Right cardiac atrium (tissue), 5 donors: ENCODE measurements around the gene WIZ. TPM values are rescaled to one million over a fixed set of nuclear protein-coding genes. Genes with fewer than 3 reads are reported as not detected.
"Not testable (repeated sequence)": the region's sequence is repeated elsewhere in the genome, so short reads cannot be mapped to it uniquely, and the experiment has no call there.

ENCODE experiments used
- ATAC-seq, 2 donors: fragments of 200-7000 bp; cut with Tn5 transposase; one replicate each; pipeline versions ENCODE4 v1.8.0 to v1.9.1; 2020; ENCODE audit warnings: moderate library complexity in 2 of 2, mild to moderate bottlenecking in 1 of 2
- DNase-seq, 3 donors: peaks; one replicate each; pipeline ENCODE4 v3.0.0-alpha.2; 2020
- H3K27ac ChIP-seq: one replicate; pipeline ENCODE4 v1.5.1; 2013; ENCODE audit warnings: mild to moderate bottlenecking, low read length, control low read depth, moderate library complexity
- H3K27me3 ChIP-seq: one replicate; pipeline ENCODE4 v1.6.1; 2013; ENCODE audit not compliant: control insufficient read depth, insufficient read depth
- H3K4me1 ChIP-seq: one replicate; pipeline ENCODE4 v1.6.1; 2013; ENCODE audit warnings: low read length; ENCODE audit not compliant: control insufficient read depth, insufficient read depth
- H3K4me3 ChIP-seq: one replicate; pipeline ENCODE4 v1.5.1; 2013; ENCODE audit warnings: low read length, control low read depth
- H3K9me3 ChIP-seq: one replicate; pipeline ENCODE4 v1.6.1; 2013; ENCODE audit warnings: low read length; ENCODE audit not compliant: control insufficient read depth
- WGBS: extraction: QIAGEN DNeasy Blood & Tissue Kit; methylation state at CpG from one replicate; pipeline ENCODE4 v1.1.7; 2013; 5-methylcytosine and 5-hydroxymethylcytosine counted together
- intact Hi-C, 4 donors: fragments of 100-400 bp; cut with DNase I; formaldehyde crosslinking; loops; one replicate each; pipeline versions ENCODE4 v1.11.0 to v1.14.0; 2022 to 2023
- long read RNA-seq, 4 donors: library from polyadenylated mRNA; unstranded; transcript quantifications; one replicate each; pipeline ENCODE4 v2.0.0, GENCODE V29; 2020 to 2021
- polyA plus RNA-seq: library from polyadenylated mRNA; stranded (reverse); fragments of 200-250 nt; gene quantifications from one replicate; pipeline ENCODE4 v1.2.3, GENCODE V29; 2013
- total RNA-seq, 4 donors: library from RNA; stranded (reverse); fragmentation: NEBNext Ultra II Directional; extraction: Animal tissue kit (Norgen Biotek cat#: 25700); gene quantifications; one replicate each; pipeline ENCODE4 v1.2.1, GENCODE V29; 2021
- donor health status: healthy with polysubstance abuse.
- donor health status: DM: no; HTN: yes; CAD: no.
- donor health status: DM: no; HTN: no; CAD: no.
- donor health status: DM: no; HTN: yes; CAD: no; lungs with severe emphysema.
- donor health status: DM: yes; HTN: yes; CAD: no.

WIZ gene, protein sequence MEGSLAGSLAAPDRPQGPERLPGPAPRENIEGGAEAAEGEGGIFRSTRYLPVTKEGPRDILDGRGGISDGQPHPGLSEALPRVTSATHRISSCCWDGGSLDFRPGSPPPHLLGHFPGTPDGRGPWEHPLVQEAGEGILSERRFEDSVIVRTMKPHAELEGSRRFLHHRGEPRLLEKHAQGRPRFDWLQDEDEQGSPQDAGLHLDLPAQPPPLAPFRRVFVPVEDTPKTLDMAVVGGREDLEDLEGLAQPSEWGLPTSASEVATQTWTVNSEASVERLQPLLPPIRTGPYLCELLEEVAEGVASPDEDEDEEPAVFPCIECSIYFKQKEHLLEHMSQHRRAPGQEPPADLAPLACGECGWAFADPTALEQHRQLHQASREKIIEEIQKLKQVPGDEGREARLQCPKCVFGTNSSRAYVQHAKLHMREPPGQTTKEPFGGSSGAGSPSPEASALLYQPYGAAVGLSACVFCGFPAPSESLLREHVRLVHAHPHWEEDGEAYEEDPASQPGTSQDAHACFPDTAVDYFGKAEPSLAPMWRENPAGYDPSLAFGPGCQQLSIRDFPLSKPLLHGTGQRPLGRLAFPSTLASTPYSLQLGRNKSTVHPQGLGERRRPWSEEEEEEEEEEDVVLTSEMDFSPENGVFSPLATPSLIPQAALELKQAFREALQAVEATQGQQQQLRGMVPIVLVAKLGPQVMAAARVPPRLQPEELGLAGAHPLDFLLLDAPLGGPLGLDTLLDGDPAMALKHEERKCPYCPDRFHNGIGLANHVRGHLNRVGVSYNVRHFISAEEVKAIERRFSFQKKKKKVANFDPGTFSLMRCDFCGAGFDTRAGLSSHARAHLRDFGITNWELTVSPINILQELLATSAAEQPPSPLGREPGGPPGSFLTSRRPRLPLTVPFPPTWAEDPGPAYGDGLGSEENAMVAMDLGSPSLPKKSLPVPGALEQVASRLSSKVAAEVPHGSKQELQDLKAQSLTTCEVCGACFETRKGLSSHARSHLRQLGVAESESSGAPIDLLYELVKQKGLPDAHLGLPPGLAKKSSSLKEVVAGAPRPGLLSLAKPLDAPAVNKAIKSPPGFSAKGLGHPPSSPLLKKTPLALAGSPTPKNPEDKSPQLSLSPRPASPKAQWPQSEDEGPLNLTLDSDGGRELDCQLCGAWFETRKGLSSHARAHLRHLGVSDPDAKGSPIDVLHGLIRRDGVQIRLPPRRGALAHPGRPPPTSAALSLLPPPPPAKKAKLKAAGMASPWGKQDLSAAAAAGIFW (N-terminal part only)
- total RNA-seq (10 to 100 TPM; 28.9 to 36.5 (median 33.3) TPM), polyA plus RNA-seq (28.0 TPM)
- long read RNA-seq, donor 1, partial matches to known transcripts: 67 of 81 reads
- long read RNA-seq, donor 1, other reads (novel, unspliced or antisense): 12 of 81 reads
- long read RNA-seq, donor 2, partial matches to known transcripts: 34 of 40 reads
- long read RNA-seq, donor 2, other reads (novel, unspliced or antisense): 6 of 40 reads
- long read RNA-seq, donor 3, partial matches to known transcripts: 17 of 17 reads
- long read RNA-seq, donor 3, other reads (novel, unspliced or antisense): 0 of 17 reads
- long read RNA-seq, donor 4, full-length matches to known transcripts: 6 of 41 reads
- long read RNA-seq, donor 4, partial matches to known transcripts: 24 of 41 reads
- long read RNA-seq, donor 4, other reads (novel, unspliced or antisense): 11 of 41 reads

DNA sequence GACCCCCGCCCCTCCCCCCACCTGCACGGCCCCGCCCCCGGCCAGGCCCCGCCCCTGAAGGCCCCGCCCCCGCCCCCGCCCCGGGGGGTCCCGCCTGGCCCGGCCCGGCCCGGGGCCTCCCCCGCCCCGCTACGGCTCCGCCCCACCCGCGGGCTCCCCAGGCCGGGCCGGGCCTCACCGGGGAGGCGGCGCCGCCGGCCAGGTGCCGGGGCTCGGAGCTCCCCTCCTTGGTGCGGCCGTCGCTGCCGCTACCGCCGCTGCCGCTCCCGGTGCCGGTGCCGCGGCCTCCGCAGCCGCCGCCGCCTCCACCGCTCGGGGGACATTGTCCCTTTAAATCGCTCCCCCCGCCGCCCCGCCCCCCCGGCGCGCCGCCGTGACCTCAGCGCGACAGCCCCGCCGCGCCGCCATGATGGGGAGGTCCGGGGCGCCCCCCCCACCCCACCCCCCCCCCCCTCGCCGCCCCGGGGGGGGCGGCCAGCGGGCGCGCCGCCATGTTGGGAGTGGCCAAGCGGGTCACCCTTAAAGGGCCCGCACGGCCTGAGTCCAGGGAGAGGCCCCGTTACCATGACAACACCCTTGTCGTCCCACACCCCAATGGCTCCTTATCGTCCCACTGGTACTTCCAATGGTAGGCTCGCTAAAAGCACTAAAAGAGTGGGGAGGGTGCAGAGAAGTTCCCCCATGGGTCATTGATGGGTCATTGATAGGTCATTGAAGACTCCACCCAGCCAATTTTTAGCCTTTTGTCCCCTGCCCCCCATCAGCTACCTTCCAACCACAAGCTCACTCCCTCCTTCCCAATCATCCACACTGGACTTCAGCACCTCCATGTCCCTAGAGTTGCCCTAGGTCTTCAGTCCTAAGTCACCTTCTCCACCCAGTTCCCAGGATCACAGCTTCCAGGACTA lies at the start of gene WIZ:
WIZ (minus strand) TSS at position 337 of the 908 bp plus-strand sequence. CDS start 1,649 bp downstream, outside the sequence.
- Histone ChIP-seq H3K4me1 (peaks cover 4% of the 10 kb centered on the region), H3K27me3 (no peaks in the 10 kb centered on the region), H3K9me3 (no peaks in the 10 kb centered on the region), H3K4me3 (peak within 1 kb of the TSS; percentile 84), H3K27ac (peak within 1 kb of the TSS; percentile 90)
- intact Hi-C loops: loop anchor here in 1 of 4 donors (10.0 kb wide), 1 partner anchor 105 kb away; no protein-coding TSS in a partner anchor
- ATAC-seq (peak; percentile 5 to 13), DNase-seq (peak; percentile 89 to 97 (median 96))
- WGBS: 2% methylated on average over 69 of the region's 77 CpGs

GRCh38 chr19:15498910-15499309 lies 49.2 kb upstream of the WIZ start:
- Histone ChIP-seq H3K4me3 (no peak overlapping the region), H3K27me3 (no peaks in the 10 kb centered on the region), H3K27ac (no peak overlapping the region), H3K4me1 (no peaks in the 10 kb centered on the region), H3K9me3 (no peaks in the 10 kb centered on the region)
- 54% methylated on average over 6 of the region's 6 CpGs for WGBS
- intact Hi-C loops: no loop called here
- no peak for DNase-seq
- ATAC-seq: no peak

DNA sequence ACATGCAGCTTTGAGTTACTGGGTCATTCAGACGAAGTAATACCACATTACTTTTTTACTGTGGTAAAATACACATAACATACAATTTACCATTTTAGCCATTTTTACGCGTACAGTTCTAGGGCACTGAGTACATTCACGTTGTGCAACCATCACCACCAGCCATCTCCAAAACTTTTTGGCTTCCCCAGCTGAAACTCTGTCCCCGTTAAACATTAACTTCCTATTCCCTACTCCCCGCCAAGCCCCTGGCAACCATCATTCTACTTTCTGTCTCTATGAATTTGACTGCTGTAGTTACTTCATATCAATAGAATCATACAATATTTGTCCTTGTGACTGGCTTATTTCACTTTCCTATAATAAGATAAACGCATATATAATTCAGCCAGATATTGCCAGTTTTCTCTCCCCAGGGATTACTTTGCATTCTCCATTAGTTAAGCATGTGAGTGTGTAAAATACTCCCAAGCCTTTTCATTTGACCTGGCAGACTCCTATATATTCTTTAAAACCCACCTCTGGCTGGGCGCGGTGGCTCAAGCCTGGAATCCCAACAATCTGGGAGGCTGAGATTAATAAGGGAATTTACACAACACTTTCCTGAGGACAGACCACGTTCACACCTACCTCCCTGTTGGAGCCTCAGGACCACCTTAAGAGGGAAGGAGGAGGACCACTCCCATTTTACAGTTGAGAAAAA lies 48.6 kb upstream of the WIZ start:
- ATAC-seq (no peak), DNase-seq (no peak)
- H3K4me1 ChIP-seq: no peaks in the 10 kb centered on the region
- no peak overlapping the region for H3K4me3 ChIP-seq
- H3K27ac ChIP-seq: no peak overlapping the region
- 67% methylated on average over 10 of the region's 10 CpGs for WGBS
- intact Hi-C loops: no loop called here
- H3K9me3 ChIP-seq: no peaks in the 10 kb centered on the region
- no peaks in the 10 kb centered on the region for H3K27me3 ChIP-seq

DNA sequence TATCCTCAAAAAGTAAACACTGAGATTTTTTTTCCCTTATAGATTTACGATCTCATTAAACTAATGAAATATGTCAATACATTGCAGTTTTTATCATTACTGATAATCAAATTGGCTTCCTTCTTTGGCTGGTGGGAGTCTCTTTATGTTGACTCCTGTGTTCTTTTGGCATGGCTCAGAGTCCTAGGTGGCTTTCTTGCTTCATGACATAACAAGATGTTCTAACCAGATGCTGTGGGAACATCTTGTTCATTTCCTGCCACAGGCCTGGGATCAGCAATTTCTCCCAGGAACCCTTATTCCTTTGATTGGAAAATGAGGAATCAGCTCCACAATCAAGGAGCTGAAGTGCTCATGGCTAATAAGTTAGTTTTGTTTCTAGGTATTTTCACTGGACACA lies 45.4 kb upstream of the WIZ start:
- Histone ChIP-seq H3K27me3 (no peaks in the 10 kb centered on the region), H3K9me3 (no peaks in the 10 kb centered on the region), H3K4me1 (no peaks in the 10 kb centered on the region), H3K27ac (no peak overlapping the region), H3K4me3 (no peak overlapping the region)
- intact Hi-C loops: no loop called here
- DNase-seq: no peak
- WGBS: 87% methylated on average over 1 of the region's 1 CpG
- no peak for ATAC-seq

- H3K4me1 ChIP-seq: no peaks in the 10 kb centered on the region
- WGBS: 36% methylated on average over 13 of the region's 13 CpGs
- intact Hi-C loops: no loop called here
- H3K9me3 ChIP-seq: no peaks in the 10 kb centered on the region
- H3K27me3 ChIP-seq: no peaks in the 10 kb centered on the region
- H3K27ac ChIP-seq: no peak overlapping the region
- ATAC-seq (peak; percentile 45 to 80), DNase-seq (peak; percentile 61 to 81 (median 73))
- no peak overlapping the region for H3K4me3 ChIP-seq
Measured at GRCh38 chr19:15488489-15489226, 38.9 kb upstream of the WIZ start.

DNA sequence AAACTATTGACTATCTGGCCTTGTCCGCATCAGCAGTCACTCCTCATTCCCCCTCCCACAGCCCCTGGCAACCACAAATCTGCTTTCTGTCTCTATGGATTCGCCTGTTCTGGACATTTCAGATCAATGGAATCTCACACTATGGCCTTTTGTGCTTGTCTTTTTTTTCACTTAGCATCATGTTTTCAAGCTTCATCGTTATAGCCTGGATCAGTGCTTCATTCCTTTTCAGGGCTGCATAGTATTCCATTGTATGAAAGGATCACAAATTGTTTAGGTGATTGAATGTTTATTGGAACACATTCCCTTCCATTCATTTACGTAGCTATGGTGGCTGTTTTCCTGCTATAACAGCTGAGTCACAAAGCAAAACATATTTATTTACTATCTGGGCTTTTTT lies 37.3 kb upstream of the WIZ start:
- intact Hi-C loops: no loop called here
- H3K9me3 ChIP-seq: no peaks in the 10 kb centered on the region
- DNase-seq: no peak

DNA sequence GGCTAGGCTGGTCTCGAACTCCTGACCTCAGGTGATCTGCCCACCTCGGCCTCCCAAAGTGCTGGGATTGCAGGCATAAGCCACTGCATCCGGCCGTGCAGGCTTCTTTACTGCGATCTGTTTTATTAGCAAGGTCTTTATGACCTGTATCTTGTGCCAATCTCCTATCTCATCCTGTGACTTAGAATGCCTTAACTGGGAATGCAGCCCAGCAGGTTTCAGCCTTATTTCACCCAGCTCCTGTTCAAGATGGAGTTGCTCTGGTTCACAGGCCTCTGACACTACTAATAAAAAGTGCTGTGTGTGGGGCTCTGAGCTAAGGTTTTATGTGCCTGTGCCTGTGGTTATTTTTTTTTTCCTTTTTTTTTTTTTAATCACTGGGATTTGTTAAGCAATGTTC lies 36.0 kb upstream of the WIZ start:
- intact Hi-C loops: not testable (repeated sequence)
- WGBS: 92% methylated on average over 5 of the region's 5 CpGs

More for the DNA sequence above, 37.3 kb upstream of the WIZ start:
- no peak overlapping the region for H3K27ac ChIP-seq
- H3K4me1 ChIP-seq: no peaks in the 10 kb centered on the region
- WGBS: 92% methylated on average over 4 of the region's 4 CpGs
- H3K27me3 ChIP-seq: no peaks in the 10 kb centered on the region
- no peak for ATAC-seq
- H3K4me3 ChIP-seq: no peak overlapping the region

GRCh38 chr19:15480996-15481395 lies 31.2 kb upstream of the WIZ start:
- H3K27ac ChIP-seq, H3K27me3 ChIP-seq, ATAC-seq, intact Hi-C loops, DNase-seq, H3K4me3 ChIP-seq, H3K9me3 ChIP-seq, H3K4me1 ChIP-seq: not testable (repeated sequence)
- 87% methylated on average over 7 of the region's 7 CpGs for WGBS

More for the DNA sequence above, 36.0 kb upstream of the WIZ start:
- not testable (repeated sequence) for H3K27ac ChIP-seq, H3K4me3 ChIP-seq, H3K9me3 ChIP-seq, DNase-seq, H3K4me1 ChIP-seq, H3K27me3 ChIP-seq, ATAC-seq
